ENCODE measurements around the gene PDE4B.

DNA sequence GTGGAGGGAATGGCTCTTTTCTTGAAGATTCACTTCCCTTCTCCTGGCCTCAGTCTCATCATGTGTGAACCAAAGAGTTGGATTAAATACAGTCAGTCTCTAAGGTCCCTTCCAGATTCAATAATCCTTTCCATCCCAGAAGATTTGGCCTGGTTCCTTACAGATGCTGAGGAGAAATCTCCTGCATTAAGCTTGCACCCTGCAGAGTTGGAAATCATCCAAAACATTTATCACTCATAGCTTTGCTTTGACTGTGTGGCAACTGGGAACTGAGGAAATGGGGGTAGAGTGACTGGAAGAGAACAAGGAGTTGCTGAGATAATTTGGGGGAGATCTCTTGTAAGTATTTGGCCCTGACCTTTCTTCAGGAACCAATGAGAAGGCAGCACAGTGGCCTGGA is 520.7 kb downstream of the PDE4B start:
- TF ChIP-seq POLR2AphosphoS5 (IDR thresholded peaks at IDR 0.05) (no peak), POLR2A (IDR thresholded peaks at IDR 0.05; ENCODE audit: low read depth) (no peak)
- TF ChIP-seq, protein P1, sequence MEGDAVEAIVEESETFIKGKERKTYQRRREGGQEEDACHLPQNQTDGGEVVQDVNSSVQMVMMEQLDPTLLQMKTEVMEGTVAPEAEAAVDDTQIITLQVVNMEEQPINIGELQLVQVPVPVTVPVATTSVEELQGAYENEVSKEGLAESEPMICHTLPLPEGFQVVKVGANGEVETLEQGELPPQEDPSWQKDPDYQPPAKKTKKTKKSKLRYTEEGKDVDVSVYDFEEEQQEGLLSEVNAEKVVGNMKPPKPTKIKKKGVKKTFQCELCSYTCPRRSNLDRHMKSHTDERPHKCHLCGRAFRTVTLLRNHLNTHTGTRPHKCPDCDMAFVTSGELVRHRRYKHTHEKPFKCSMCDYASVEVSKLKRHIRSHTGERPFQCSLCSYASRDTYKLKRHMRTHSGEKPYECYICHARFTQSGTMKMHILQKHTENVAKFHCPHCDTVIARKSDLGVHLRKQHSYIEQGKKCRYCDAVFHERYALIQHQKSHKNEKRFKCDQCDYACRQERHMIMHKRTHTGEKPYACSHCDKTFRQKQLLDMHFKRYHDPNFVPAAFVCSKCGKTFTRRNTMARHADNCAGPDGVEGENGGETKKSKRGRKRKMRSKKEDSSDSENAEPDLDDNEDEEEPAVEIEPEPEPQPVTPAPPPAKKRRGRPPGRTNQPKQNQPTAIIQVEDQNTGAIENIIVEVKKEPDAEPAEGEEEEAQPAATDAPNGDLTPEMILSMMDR (IDR thresholded peaks at IDR 0.05), result no peak

Data from esophagus muscularis mucosa (tissue), 3 donors.